Neural progenitor cell (in vitro differentiated cells): ENCODE results near the gene HES3. TPM values are rescaled to one million over a fixed set of nuclear protein-coding genes. Genes with fewer than 3 reads are reported as not detected.
A peak's percentile ranks its signal among the peaks of the same experiment; 100 is the strongest.

Experiments
- DNase-seq: peaks from one replicate; pipeline ENCODE4 v3.0.0-alpha.2; 2016; ENCODE audit warnings: low spot score
- H2AFZ ChIP-seq: fragments of 200-600 bp; sonication (generic); replicated peaks from 2 replicates; pipeline ENCODE4 v1.6.1; 2016; ENCODE audit warnings: antibody characterized with exemption
- H3F3A ChIP-seq: fragments of 200-600 bp; sonication (generic); 2 replicates; pipeline ENCODE4 v1.6.1; 2016; ENCODE audit warnings: antibody characterized with exemption, low read depth
- H3K27ac ChIP-seq: fragments of 200-600 bp; sonication (generic); 2 replicates; pipeline ENCODE4 v1.5.1; 2016; ENCODE audit warnings: mild to moderate bottlenecking
- H3K27me3 ChIP-seq: fragments of 200-600 bp; sonication (generic); 2 replicates; pipeline ENCODE4 v1.6.1; 2016; ENCODE audit warnings: mild to moderate bottlenecking, moderate library complexity
- H3K36me3 ChIP-seq: fragments of 200-600 bp; sonication (generic); 2 replicates; pipeline ENCODE4 v1.5.1; 2016
- H3K4me1 ChIP-seq: fragments of 200-600 bp; sonication (generic); 2 replicates; pipeline ENCODE4 v1.6.1; 2016; ENCODE audit warnings: mixed run types
- H3K4me2 ChIP-seq: fragments of 200-600 bp; sonication (generic); 2 replicates; pipeline ENCODE4 v1.6.1; 2016
- H3K4me3 ChIP-seq: fragments of 200-600 bp; sonication (generic); 2 replicates; pipeline ENCODE4 v1.5.1; 2016
- H3K79me2 ChIP-seq: fragments of 200-600 bp; sonication (generic); 2 replicates; pipeline ENCODE4 v1.6.1; 2016; ENCODE audit warnings: low read depth
- H3K9ac ChIP-seq: fragments of 200-600 bp; sonication (generic); 2 replicates; pipeline ENCODE4 v1.6.1; 2016
- H3K9me3 ChIP-seq: fragments of 200-600 bp; sonication (generic); 2 replicates; pipeline ENCODE4 v1.5.1; 2016; ENCODE audit warnings: low read depth
- H4K20me1 ChIP-seq: fragments of 200-600 bp; sonication (generic); 2 replicates; pipeline ENCODE4 v1.6.1; 2016; ENCODE audit warnings: low read depth
- H3K27ac Mint-ChIP-seq: 3 replicates; pipeline ENCODE4 v1.8.0; 2021; ENCODE audit warnings: mixed read lengths
- H3K27me3 Mint-ChIP-seq: 2 replicates; pipeline ENCODE4 v1.8.0; 2022; ENCODE audit warnings: low read depth, mild to moderate bottlenecking, inconsistent platforms, moderate library complexity, mixed read lengths; ENCODE audit not compliant: insufficient read depth
- H3K36me3 Mint-ChIP-seq: 3 replicates; pipeline ENCODE4 v1.8.0; 2021; ENCODE audit warnings: mixed read lengths
- H3K4me1 Mint-ChIP-seq: 3 replicates; pipeline ENCODE4 v1.8.0; 2021; ENCODE audit warnings: mixed read lengths
- H3K4me3 Mint-ChIP-seq: 3 replicates; pipeline ENCODE4 v1.8.0; 2021; ENCODE audit warnings: mild to moderate bottlenecking, moderate library complexity, mixed read lengths
- H3K9me3 Mint-ChIP-seq: 3 replicates; pipeline ENCODE4 v1.8.0; 2020; ENCODE audit warnings: mixed read lengths
- CTCF ChIP-seq: fragments of 200-600 bp; sonication (generic); IDR thresholded peaks from 2 replicates; pipeline ENCODE4 v1.5.1; 2017; ENCODE audit warnings: antibody characterized with exemption, mild to moderate bottlenecking
- EZH2 ChIP-seq: fragments of 200-600 bp; sonication (generic); IDR thresholded peaks from 2 replicates; pipeline ENCODE4 v1.6.1; 2017; ENCODE audit warnings: antibody characterized with exemption, mild to moderate bottlenecking, moderate library complexity
- EZH2phosphoT487 ChIP-seq: fragments of 200-600 bp; sonication (generic); IDR thresholded peaks from 2 replicates; pipeline ENCODE4 v1.6.1; 2017; ENCODE audit warnings: antibody characterized with exemption
- total RNA-seq: library from RNA; depleted of rRNA; stranded (reverse); fragments of >200 nt; gene quantifications from 2 replicates; pipeline ENCODE4 v1.2.3, GENCODE V29; 2015; ENCODE audit warnings: low replicate concordance

The HES3 gene
- total RNA-seq, 1 donor from 2014 or later, result 5.5 TPM

- H3K27me3 Mint-ChIP-seq, result peaks cover 6% of the 10 kb centered on the region
- Histone ChIP-seq H2AFZ (no peak overlapping the region), H3K4me2 (no peak overlapping the region), H3K79me2 (no peaks in the 10 kb centered on the region), H3K27me3 (no peaks in the 10 kb centered on the region), H3K4me3 (no peak overlapping the region), H3K4me1 (peaks cover 31% of the 10 kb centered on the region), H3K27ac (no peak overlapping the region), H3K36me3 (no peaks in the 10 kb centered on the region), H3K9me3 (no peaks in the 10 kb centered on the region), H4K20me1 (peaks cover 28% of the 10 kb centered on the region), H3F3A (peaks cover 17% of the 10 kb centered on the region), H3K9ac (no peak overlapping the region)
- no peak for TF ChIP-seq EZH2
- TF ChIP-seq CTCF, result peak; percentile 36
- no peaks in the 10 kb centered on the region for H3K36me3 Mint-ChIP-seq
- DNase-seq, result peak; percentile 33
- H3K4me3 Mint-ChIP-seq, result no peak overlapping the region
- H3K9me3 Mint-ChIP-seq, result no peaks in the 10 kb centered on the region
- peaks cover 74% of the 10 kb centered on the region for H3K4me1 Mint-ChIP-seq
- H3K27ac Mint-ChIP-seq, result no peak overlapping the region
These were observed 28.9 kb downstream of the HES3 start for GRCh38 chr1:6272868-6273267.

- Histone ChIP-seq H3K27ac (no peak overlapping the region), H3K4me3 (no peak overlapping the region), H3K36me3 (no peaks in the 10 kb centered on the region), H3K27me3 (no peaks in the 10 kb centered on the region), H4K20me1 (peaks cover 28% of the 10 kb centered on the region), H3F3A (peaks cover 13% of the 10 kb centered on the region), H3K9ac (no peak overlapping the region), H3K79me2 (no peaks in the 10 kb centered on the region), H3K4me2 (no peak overlapping the region), H3K9me3 (no peaks in the 10 kb centered on the region), H3K4me1 (peaks cover 25% of the 10 kb centered on the region), H2AFZ (no peak overlapping the region)
- Mint-ChIP-seq H3K27ac (peak overlapping the region; percentile 82), H3K36me3 (peaks cover under 1% of the 10 kb centered on the region), H3K27me3 (peaks cover 6% of the 10 kb centered on the region), H3K4me1 (peaks cover 70% of the 10 kb centered on the region), H3K9me3 (no peaks in the 10 kb centered on the region), H3K4me3 (peak overlapping the region; percentile 35)
- peak; percentile 18 for DNase-seq
- TF ChIP-seq EZH2phosphoT487, result no peak
These were observed 29.5 kb downstream of the HES3 start for GRCh38 chr1:6273380-6273891.

GRCh38 chr1:6274102-6274501 lies 30.1 kb downstream of the HES3 start:
- Histone ChIP-seq H3F3A (peaks cover 13% of the 10 kb centered on the region), H3K4me3 (no peak overlapping the region), H3K27ac (no peak overlapping the region), H2AFZ (no peak overlapping the region), H3K36me3 (no peaks in the 10 kb centered on the region), H4K20me1 (peaks cover 28% of the 10 kb centered on the region), H3K27me3 (no peaks in the 10 kb centered on the region), H3K79me2 (no peaks in the 10 kb centered on the region), H3K9me3 (no peaks in the 10 kb centered on the region), H3K9ac (no peak overlapping the region), H3K4me2 (no peak overlapping the region), H3K4me1 (peaks cover 22% of the 10 kb centered on the region)
- peak; percentile 1 for DNase-seq
- peaks cover 4% of the 10 kb centered on the region for H3K36me3 Mint-ChIP-seq
- no peak overlapping the region for H3K4me3 Mint-ChIP-seq
- no peak for TF ChIP-seq EZH2
- TF ChIP-seq CTCF, result no peak
- TF ChIP-seq EZH2phosphoT487, result no peak
- no peaks in the 10 kb centered on the region for H3K9me3 Mint-ChIP-seq
- H3K27me3 Mint-ChIP-seq, result peaks cover 8% of the 10 kb centered on the region
- H3K27ac Mint-ChIP-seq, result no peak overlapping the region
- H3K4me1 Mint-ChIP-seq, result peaks cover 70% of the 10 kb centered on the region

- Mint-ChIP-seq H3K4me1 (peaks cover 70% of the 10 kb centered on the region), H3K36me3 (peaks cover 4% of the 10 kb centered on the region), H3K27me3 (peaks cover 8% of the 10 kb centered on the region), H3K4me3 (no peak overlapping the region), H3K9me3 (no peaks in the 10 kb centered on the region), H3K27ac (peak overlapping the region; percentile 29)
- Histone ChIP-seq H3K27me3 (no peaks in the 10 kb centered on the region), H3K9ac (no peak overlapping the region), H3F3A (peaks cover 13% of the 10 kb centered on the region), H3K27ac (no peak overlapping the region), H3K36me3 (no peaks in the 10 kb centered on the region), H3K4me3 (no peak overlapping the region), H4K20me1 (peaks cover 28% of the 10 kb centered on the region), H3K9me3 (no peaks in the 10 kb centered on the region), H2AFZ (no peak overlapping the region), H3K4me1 (peaks cover 22% of the 10 kb centered on the region), H3K4me2 (no peak overlapping the region), H3K79me2 (no peaks in the 10 kb centered on the region)
- no peak for TF ChIP-seq EZH2phosphoT487
- no peak for TF ChIP-seq CTCF
- no peak for TF ChIP-seq EZH2
- no peak for DNase-seq
These were observed 30.7 kb downstream of the HES3 start for GRCh38 chr1:6274622-6275139.
